HG03108 (cell line): Measurements from ENCODE around the gene UBA5.

Source experiments
- ATAC-seq: cut with Tn5 transposase; IDR thresholded peaks from one replicate; pipeline ENCODE4 v1.9.1; 2021; ENCODE audit warnings: moderate library complexity; ENCODE audit not compliant: unreplicated experiment

The UBA5 gene

GRCh38 chr3:132713977-132714727 is 54.0 kb downstream of the UBA5 start:
- ATAC-seq: no peak

- ATAC-seq: no peak
These were observed 56.2 kb downstream of the UBA5 start for GRCh38 chr3:132716372-132716771.

- no peak for ATAC-seq
These were observed 60.1 kb downstream of the UBA5 start for GRCh38 chr3:132720228-132720627.

GRCh38 chr3:132721479-132722164 is 61.5 kb downstream of the UBA5 start:
- ATAC-seq: no peak

GRCh38 chr3:132722165-132723023 is 62.3 kb downstream of the UBA5 start, which contains the start of gene NPHP3:
Gene NPHP3 (minus strand): TSS chr3:132722409. CDS start chr3:132722355, 54 bp downstream.
- peak; percentile 81 for ATAC-seq

GRCh38 chr3:132723024-132723950 is 63.2 kb downstream of the UBA5 start:
- ATAC-seq: no peak

- ATAC-seq: no peak
These were observed 66.3 kb downstream of the UBA5 start for GRCh38 chr3:132726341-132726823.
